WTC11 (cell line): Measurements from ENCODE around the gene HTR3A. TPM values are rescaled to one million over a fixed set of nuclear protein-coding genes. Genes with fewer than 3 reads are reported as not detected.

Experiments used
- ATAC-seq: fragments of 200-7000 bp; cut with Tn5 transposase; 2 replicates; pipeline ENCODE4 v1.10.0; 2021; ENCODE audit warnings: mild to moderate bottlenecking, moderate library complexity
- Bru-seq: library from RNA; stranded (reverse); fragments of 400-500 nt; gene quantifications from one replicate; lab custom pipeline; 2021; lab: Mats Ljungman, UMichigan
- CTCF ChIA-PET: fragments of 300-600 bp; sonication (Branson Sonifier 250); formaldehyde crosslinking; loops from one replicate; lab custom pipeline; 2021; ENCODE audit warnings: antibody characterized with exemption; lab: Charles Lee
- POLR2A ChIA-PET: fragments of 350-600 bp; sonication (Branson Sonifier 250); formaldehyde crosslinking; loops from one replicate; lab custom pipeline; 2021; ENCODE audit warnings: antibody characterized with exemption; lab: Charles Lee
- DNase-seq: peaks from one replicate; pipeline ENCODE4 v3.0.0; 2021; ENCODE audit warnings: low spot score
- H3K27ac Mint-ChIP-seq: 2 replicates; pipeline ENCODE4 v1.8.0; 2021; ENCODE audit warnings: mixed read lengths
- H3K27me3 Mint-ChIP-seq: 2 replicates; pipeline ENCODE4 v1.8.0; 2021; ENCODE audit warnings: low read depth, mild to moderate bottlenecking, moderate library complexity, mixed read lengths
- H3K36me3 Mint-ChIP-seq: 2 replicates; pipeline ENCODE4 v1.8.0; 2021; ENCODE audit warnings: mixed read lengths
- H3K4me1 Mint-ChIP-seq: 2 replicates; pipeline ENCODE4 v1.8.0; 2022; ENCODE audit warnings: mixed read lengths
- H3K4me3 Mint-ChIP-seq: 2 replicates; pipeline ENCODE4 v1.8.0; 2021; ENCODE audit warnings: mild to moderate bottlenecking, moderate library complexity, mixed read lengths
- H3K9me3 Mint-ChIP-seq: 2 replicates; pipeline ENCODE4 v1.8.0; 2021; ENCODE audit warnings: mixed read lengths
- ATF1 ChIP-seq: sonication (generic); formaldehyde crosslinking; IDR thresholded peaks from 2 replicates; pipeline ENCODE4 v1.8.1; 2023; ENCODE audit warnings: mild to moderate bottlenecking, moderate library complexity, missing genetic modification reagents
- CBFB ChIP-seq: sonication (generic); formaldehyde crosslinking; IDR thresholded peaks from 2 replicates; pipeline ENCODE4 v1.8.1; 2022; ENCODE audit warnings: mild to moderate bottlenecking, low read depth, missing genetic modification reagents
- CREB1 ChIP-seq: sonication (generic); formaldehyde crosslinking; IDR thresholded peaks from 2 replicates; pipeline ENCODE4 v1.8.0; 2023; ENCODE audit warnings: mild to moderate bottlenecking, missing genetic modification reagents
- FOXK1 ChIP-seq: sonication (generic); formaldehyde crosslinking; IDR thresholded peaks from 2 replicates; pipeline ENCODE4 v1.8.0; 2022; ENCODE audit warnings: mild to moderate bottlenecking, moderate library complexity, missing genetic modification reagents
- FOXP1 ChIP-seq: sonication (generic); formaldehyde crosslinking; IDR thresholded peaks from 2 replicates; pipeline ENCODE4 v1.8.0; 2022; ENCODE audit warnings: missing genetic modification reagents, mild to moderate bottlenecking, moderate library complexity, borderline replicate concordance
- GTF2I ChIP-seq: fragments of 250-450 bp; sonication (Bioruptor Pico); conservative IDR thresholded peaks from 2 replicates; pipeline ENCODE4 v1.4.0; 2021; ENCODE audit warnings: mild to moderate bottlenecking
- HMGXB4 ChIP-seq: sonication (generic); formaldehyde crosslinking; IDR thresholded peaks from 2 replicates; pipeline ENCODE4 v1.8.1; 2023; ENCODE audit warnings: mild to moderate bottlenecking, moderate library complexity, missing genetic modification reagents
- JUN ChIP-seq: sonication (generic); formaldehyde crosslinking; IDR thresholded peaks from 2 replicates; pipeline ENCODE4 v1.8.0; 2023; ENCODE audit warnings: mild to moderate bottlenecking, missing genetic modification reagents
- MYBL2 ChIP-seq: sonication (generic); formaldehyde crosslinking; IDR thresholded peaks from 2 replicates; pipeline ENCODE4 v1.8.1; 2023; ENCODE audit warnings: mild to moderate bottlenecking, moderate library complexity, missing genetic modification reagents
- NR3C1 ChIP-seq: sonication (generic); formaldehyde crosslinking; conservative IDR thresholded peaks from 2 replicates; pipeline ENCODE4 v1.8.1; 2023; ENCODE audit warnings: low read depth, mild to moderate bottlenecking, missing genetic modification reagents
- TCF7 ChIP-seq: sonication (generic); formaldehyde crosslinking; IDR thresholded peaks from 2 replicates; pipeline ENCODE4 v1.8.0; 2022; ENCODE audit warnings: mild to moderate bottlenecking, low read depth, missing genetic modification reagents, moderate library complexity
- TEAD1 ChIP-seq: sonication (generic); formaldehyde crosslinking; IDR thresholded peaks from 2 replicates; pipeline ENCODE4 v1.8.0; 2022; ENCODE audit warnings: mild to moderate bottlenecking, missing genetic modification reagents
- TP53 ChIP-seq: sonication (generic); formaldehyde crosslinking; IDR thresholded peaks from 2 replicates; pipeline ENCODE4 v1.8.1; 2023; ENCODE audit warnings: mild to moderate bottlenecking, missing genetic modification reagents
- ZBTB21 ChIP-seq: sonication (generic); formaldehyde crosslinking; IDR thresholded peaks from 2 replicates; pipeline ENCODE4 v1.8.1; 2023; ENCODE audit warnings: mild to moderate bottlenecking, missing genetic modification reagents, borderline replicate concordance
- long read RNA-seq, 3 experiments: library from RNA in 1 of 3; library from capped mRNA in 1 of 3; library from polyadenylated mRNA in 1 of 3; unstranded in 2 of 3; stranded (forward) in 1 of 3; transcript quantifications; one replicate each; pipeline ENCODE4 v2.0.0, GENCODE V29; 2021
- total RNA-seq: library from RNA; stranded (reverse); gene quantifications from 3 replicates; pipeline ENCODE4 v1.2.3, GENCODE V29; 2021
- TF ChIP-seq, protein P1 (sequence below): fragments of 250-450 bp; sonication (Bioruptor Pico); IDR thresholded peaks from 2 replicates; pipeline ENCODE4 v1.9.0; 2021; ENCODE audit warnings: moderate library complexity, mild to moderate bottlenecking, inconsistent platforms, borderline replicate concordance
- TF ChIP-seq, protein P2 (sequence below): sonication (generic); formaldehyde crosslinking; IDR thresholded peaks from 2 replicates; pipeline ENCODE4 v1.8.0; 2022; ENCODE audit warnings: mild to moderate bottlenecking, missing genetic modification reagents
- TF ChIP-seq, protein P3 (sequence below): sonication (generic); formaldehyde crosslinking; IDR thresholded peaks from 2 replicates; pipeline ENCODE4 v1.8.0; 2023; ENCODE audit warnings: missing genetic modification reagents, mild to moderate bottlenecking, borderline replicate concordance
- TF ChIP-seq, protein P4 (sequence below): fragments of 250-450 bp; sonication (Bioruptor Pico); IDR thresholded peaks from 2 replicates; pipeline ENCODE4 v1.9.0; 2021; ENCODE audit warnings: mild to moderate bottlenecking, borderline replicate concordance
- TF ChIP-seq, protein P5 (sequence below): sonication (generic); formaldehyde crosslinking; IDR thresholded peaks from 2 replicates; pipeline ENCODE4 v1.8.1; 2023; ENCODE audit warnings: mild to moderate bottlenecking, missing genetic modification reagents, moderate library complexity
- TF ChIP-seq, protein P6 (sequence below): sonication (generic); formaldehyde crosslinking; IDR thresholded peaks from 2 replicates; pipeline ENCODE4 v1.8.1; 2022; ENCODE audit warnings: low read depth, missing genetic modification reagents, borderline replicate concordance

Gene HTR3A
- total RNA-seq, result 4.1 to 6.0 TPM (median 5.0 TPM) in 3 replicates
- percentile 28 among the genes with signal in this experiment for Bru-seq, nascent RNA
- long read RNA-seq, experiment 1, transcript HTR3A-205 (9 exons, 2,432 nt), result major isoform, 15 of 21 reads
- long read RNA-seq, experiment 1, partial matches to known transcripts, result 3 of 21 reads
- long read RNA-seq, experiment 1, other reads (novel, unspliced or antisense), result 3 of 21 reads
- long read RNA-seq, experiment 2, transcript HTR3A-205 (9 exons, 2,432 nt), result major isoform, 6 of 10 reads
- long read RNA-seq, experiment 2, partial matches to known transcripts, result 4 of 10 reads
- long read RNA-seq, experiment 2, other reads (novel, unspliced or antisense), result 0 of 10 reads
- long read RNA-seq, experiment 3, transcript HTR3A-205 (9 exons, 2,432 nt), result major isoform, 14 of 18 reads
- long read RNA-seq, experiment 3, partial matches to known transcripts, result 0 of 18 reads
- long read RNA-seq, experiment 3, other reads (novel, unspliced or antisense), result 4 of 18 reads

- ATAC-seq, result peak; percentile 90
- H3K27ac Mint-ChIP-seq, result no peak within 1 kb of the TSS; the same call in 1 of the 2 replicates
- H3K36me3 Mint-ChIP-seq, result no peaks in the 10 kb centered on the region
- H3K4me3 Mint-ChIP-seq, result peak within 1 kb of the TSS; percentile 50
- peaks cover 30% of the 10 kb centered on the region for H3K4me1 Mint-ChIP-seq
- DNase-seq, result peak; percentile 63
- no peaks in the 10 kb centered on the region for H3K9me3 Mint-ChIP-seq
- peaks cover 9% of the 10 kb centered on the region; the same call in 1 of the 2 replicates for H3K27me3 Mint-ChIP-seq
- POLR2A ChIA-PET, result interaction anchor here (0.6 kb wide), 1 partner anchor 156 kb away, joined by 4 read pairs; no protein-coding TSS in a partner anchor
- CTCF ChIA-PET, result interaction anchor here (0.7 to 3.3 kb wide), 19 partner anchors 11 to 290 kb away, joined by 3 to 47 read pairs (median 4); partner anchors contain the start of genes ZBTB16 and ZW10
- TF ChIP-seq ZBTB21 (CRISPR knock-in tag) (peak; percentile 53; the same call in 1 of the 2 replicates), HMGXB4 (CRISPR knock-in tag) (no peak), FOXP1 (CRISPR knock-in tag) (peak; percentile 95; the same call in 1 of the 2 replicates), ATF1 (no peak), TCF7 (CRISPR knock-in tag) (no peak), FOXK1 (CRISPR knock-in tag) (no peak), TEAD1 (CRISPR knock-in tag) (peak; percentile 40; the same call in 1 of the 2 replicates), GTF2I (no peak), JUN (CRISPR knock-in tag) (no peak), CREB1 (CRISPR knock-in tag) (peak; percentile 68; the same call in 1 of the 2 replicates), MYBL2 (CRISPR knock-in tag) (no peak; the same call in 1 of the 2 replicates), NR3C1 (CRISPR knock-in tag) (0 out of 2 replicates have a peak, but pooled peaks have one; percentile 72), TP53 (CRISPR knock-in tag) (peak; percentile 81; the same call in 1 of the 2 replicates), CBFB (peak; percentile 61; the same call in 1 of the 2 replicates)
- TF ChIP-seq, protein P1, sequence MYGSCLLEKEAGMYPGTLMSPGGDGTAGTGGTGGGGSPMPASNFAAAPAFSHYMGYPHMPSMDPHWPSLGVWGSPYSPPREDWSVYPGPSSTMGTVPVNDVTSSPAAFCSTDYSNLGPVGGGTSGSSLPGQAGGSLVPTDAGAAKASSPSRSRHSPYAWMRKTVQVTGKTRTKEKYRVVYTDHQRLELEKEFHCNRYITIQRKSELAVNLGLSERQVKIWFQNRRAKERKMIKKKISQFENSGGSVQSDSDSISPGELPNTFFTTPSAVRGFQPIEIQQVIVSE, result no peak
- TF ChIP-seq, protein P2, sequence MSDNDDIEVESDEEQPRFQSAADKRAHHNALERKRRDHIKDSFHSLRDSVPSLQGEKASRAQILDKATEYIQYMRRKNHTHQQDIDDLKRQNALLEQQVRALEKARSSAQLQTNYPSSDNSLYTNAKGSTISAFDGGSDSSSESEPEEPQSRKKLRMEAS (CRISPR knock-in tag), result peak; percentile 91
- TF ChIP-seq, protein P3, sequence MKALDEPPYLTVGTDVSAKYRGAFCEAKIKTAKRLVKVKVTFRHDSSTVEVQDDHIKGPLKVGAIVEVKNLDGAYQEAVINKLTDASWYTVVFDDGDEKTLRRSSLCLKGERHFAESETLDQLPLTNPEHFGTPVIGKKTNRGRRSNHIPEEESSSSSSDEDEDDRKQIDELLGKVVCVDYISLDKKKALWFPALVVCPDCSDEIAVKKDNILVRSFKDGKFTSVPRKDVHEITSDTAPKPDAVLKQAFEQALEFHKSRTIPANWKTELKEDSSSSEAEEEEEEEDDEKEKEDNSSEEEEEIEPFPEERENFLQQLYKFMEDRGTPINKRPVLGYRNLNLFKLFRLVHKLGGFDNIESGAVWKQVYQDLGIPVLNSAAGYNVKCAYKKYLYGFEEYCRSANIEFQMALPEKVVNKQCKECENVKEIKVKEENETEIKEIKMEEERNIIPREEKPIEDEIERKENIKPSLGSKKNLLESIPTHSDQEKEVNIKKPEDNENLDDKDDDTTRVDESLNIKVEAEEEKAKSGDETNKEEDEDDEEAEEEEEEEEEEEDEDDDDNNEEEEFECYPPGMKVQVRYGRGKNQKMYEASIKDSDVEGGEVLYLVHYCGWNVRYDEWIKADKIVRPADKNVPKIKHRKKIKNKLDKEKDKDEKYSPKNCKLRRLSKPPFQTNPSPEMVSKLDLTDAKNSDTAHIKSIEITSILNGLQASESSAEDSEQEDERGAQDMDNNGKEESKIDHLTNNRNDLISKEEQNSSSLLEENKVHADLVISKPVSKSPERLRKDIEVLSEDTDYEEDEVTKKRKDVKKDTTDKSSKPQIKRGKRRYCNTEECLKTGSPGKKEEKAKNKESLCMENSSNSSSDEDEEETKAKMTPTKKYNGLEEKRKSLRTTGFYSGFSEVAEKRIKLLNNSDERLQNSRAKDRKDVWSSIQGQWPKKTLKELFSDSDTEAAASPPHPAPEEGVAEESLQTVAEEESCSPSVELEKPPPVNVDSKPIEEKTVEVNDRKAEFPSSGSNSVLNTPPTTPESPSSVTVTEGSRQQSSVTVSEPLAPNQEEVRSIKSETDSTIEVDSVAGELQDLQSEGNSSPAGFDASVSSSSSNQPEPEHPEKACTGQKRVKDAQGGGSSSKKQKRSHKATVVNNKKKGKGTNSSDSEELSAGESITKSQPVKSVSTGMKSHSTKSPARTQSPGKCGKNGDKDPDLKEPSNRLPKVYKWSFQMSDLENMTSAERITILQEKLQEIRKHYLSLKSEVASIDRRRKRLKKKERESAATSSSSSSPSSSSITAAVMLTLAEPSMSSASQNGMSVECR (CRISPR knock-in tag), result no peak
- TF ChIP-seq, protein P4, sequence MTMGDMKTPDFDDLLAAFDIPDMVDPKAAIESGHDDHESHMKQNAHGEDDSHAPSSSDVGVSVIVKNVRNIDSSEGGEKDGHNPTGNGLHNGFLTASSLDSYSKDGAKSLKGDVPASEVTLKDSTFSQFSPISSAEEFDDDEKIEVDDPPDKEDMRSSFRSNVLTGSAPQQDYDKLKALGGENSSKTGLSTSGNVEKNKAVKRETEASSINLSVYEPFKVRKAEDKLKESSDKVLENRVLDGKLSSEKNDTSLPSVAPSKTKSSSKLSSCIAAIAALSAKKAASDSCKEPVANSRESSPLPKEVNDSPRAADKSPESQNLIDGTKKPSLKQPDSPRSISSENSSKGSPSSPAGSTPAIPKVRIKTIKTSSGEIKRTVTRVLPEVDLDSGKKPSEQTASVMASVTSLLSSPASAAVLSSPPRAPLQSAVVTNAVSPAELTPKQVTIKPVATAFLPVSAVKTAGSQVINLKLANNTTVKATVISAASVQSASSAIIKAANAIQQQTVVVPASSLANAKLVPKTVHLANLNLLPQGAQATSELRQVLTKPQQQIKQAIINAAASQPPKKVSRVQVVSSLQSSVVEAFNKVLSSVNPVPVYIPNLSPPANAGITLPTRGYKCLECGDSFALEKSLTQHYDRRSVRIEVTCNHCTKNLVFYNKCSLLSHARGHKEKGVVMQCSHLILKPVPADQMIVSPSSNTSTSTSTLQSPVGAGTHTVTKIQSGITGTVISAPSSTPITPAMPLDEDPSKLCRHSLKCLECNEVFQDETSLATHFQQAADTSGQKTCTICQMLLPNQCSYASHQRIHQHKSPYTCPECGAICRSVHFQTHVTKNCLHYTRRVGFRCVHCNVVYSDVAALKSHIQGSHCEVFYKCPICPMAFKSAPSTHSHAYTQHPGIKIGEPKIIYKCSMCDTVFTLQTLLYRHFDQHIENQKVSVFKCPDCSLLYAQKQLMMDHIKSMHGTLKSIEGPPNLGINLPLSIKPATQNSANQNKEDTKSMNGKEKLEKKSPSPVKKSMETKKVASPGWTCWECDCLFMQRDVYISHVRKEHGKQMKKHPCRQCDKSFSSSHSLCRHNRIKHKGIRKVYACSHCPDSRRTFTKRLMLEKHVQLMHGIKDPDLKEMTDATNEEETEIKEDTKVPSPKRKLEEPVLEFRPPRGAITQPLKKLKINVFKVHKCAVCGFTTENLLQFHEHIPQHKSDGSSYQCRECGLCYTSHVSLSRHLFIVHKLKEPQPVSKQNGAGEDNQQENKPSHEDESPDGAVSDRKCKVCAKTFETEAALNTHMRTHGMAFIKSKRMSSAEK, result 0 out of 2 replicates have a peak, but pooled peaks have one; percentile 38
- TF ChIP-seq, protein P5, sequence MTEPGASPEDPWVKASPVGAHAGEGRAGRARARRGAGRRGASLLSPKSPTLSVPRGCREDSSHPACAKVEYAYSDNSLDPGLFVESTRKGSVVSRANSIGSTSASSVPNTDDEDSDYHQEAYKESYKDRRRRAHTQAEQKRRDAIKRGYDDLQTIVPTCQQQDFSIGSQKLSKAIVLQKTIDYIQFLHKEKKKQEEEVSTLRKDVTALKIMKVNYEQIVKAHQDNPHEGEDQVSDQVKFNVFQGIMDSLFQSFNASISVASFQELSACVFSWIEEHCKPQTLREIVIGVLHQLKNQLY (CRISPR knock-in tag), result no peak
- TF ChIP-seq, protein P6, sequence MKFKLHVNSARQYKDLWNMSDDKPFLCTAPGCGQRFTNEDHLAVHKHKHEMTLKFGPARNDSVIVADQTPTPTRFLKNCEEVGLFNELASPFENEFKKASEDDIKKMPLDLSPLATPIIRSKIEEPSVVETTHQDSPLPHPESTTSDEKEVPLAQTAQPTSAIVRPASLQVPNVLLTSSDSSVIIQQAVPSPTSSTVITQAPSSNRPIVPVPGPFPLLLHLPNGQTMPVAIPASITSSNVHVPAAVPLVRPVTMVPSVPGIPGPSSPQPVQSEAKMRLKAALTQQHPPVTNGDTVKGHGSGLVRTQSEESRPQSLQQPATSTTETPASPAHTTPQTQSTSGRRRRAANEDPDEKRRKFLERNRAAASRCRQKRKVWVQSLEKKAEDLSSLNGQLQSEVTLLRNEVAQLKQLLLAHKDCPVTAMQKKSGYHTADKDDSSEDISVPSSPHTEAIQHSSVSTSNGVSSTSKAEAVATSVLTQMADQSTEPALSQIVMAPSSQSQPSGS (CRISPR knock-in tag), result no peak
Measured at GRCh38 chr11:113974741-113975470, at the start of gene HTR3A. Gene HTR3A, plus strand, starts transcription at chr11:113975108. Its CDS starts 218 bp downstream, at chr11:113975326.
